ENCODE results near the gene CRAT.

The CRAT gene

GRCh38 chr9:129150672-129151211 lies 40.1 kb upstream of the CRAT start:
- no peak overlapping the region for H3K4me2 ChIP-seq (ENCODE audit: low read length)
- no peaks in the 10 kb centered on the region for H3K27me3 ChIP-seq (ENCODE audit: control insufficient read depth, insufficient read depth, low read length)
- H3K9me3 ChIP-seq (ENCODE audit: control insufficient read depth, low read length) = no peaks in the 10 kb centered on the region
- no peak overlapping the region for H3K9ac ChIP-seq
- H3K4me1 ChIP-seq = no peaks in the 10 kb centered on the region
- no peaks in the 10 kb centered on the region for H3K36me3 ChIP-seq (ENCODE audit: control insufficient read depth, insufficient read depth, low read length)
- H3K27ac ChIP-seq = no peak overlapping the region
- H3K4me3 ChIP-seq (ENCODE audit: low read depth, low read length) = no peak overlapping the region
- no peaks in the 10 kb centered on the region for H3K79me2 ChIP-seq
- no peak overlapping the region for H2AFZ ChIP-seq
- TF ChIP-seq CTCF (IDR thresholded peaks at IDR 0.05) = no peak

- Histone ChIP-seq H3K4me3 (ENCODE audit: low read depth, low read length) (no peak overlapping the region), H3K27me3 (ENCODE audit: control insufficient read depth, insufficient read depth, low read length) (no peaks in the 10 kb centered on the region), H3K79me2 (no peaks in the 10 kb centered on the region), H3K4me1 (no peaks in the 10 kb centered on the region), H2AFZ (no peak overlapping the region), H3K4me2 (ENCODE audit: low read length) (no peak overlapping the region), H3K9me3 (ENCODE audit: control insufficient read depth, low read length) (no peaks in the 10 kb centered on the region), H3K27ac (no peak overlapping the region), H3K9ac (no peak overlapping the region), H3K36me3 (ENCODE audit: control insufficient read depth, insufficient read depth, low read length) (no peaks in the 10 kb centered on the region)
- no peak for TF ChIP-seq CTCF (IDR thresholded peaks at IDR 0.05)
These were observed 39.5 kb upstream of the CRAT start for GRCh38 chr9:129150122-129150521.

GRCh38 chr9:129149442-129149841 lies 38.8 kb upstream of the CRAT start:
- Histone ChIP-seq H3K79me2 (no peaks in the 10 kb centered on the region), H3K27ac (no peak overlapping the region), H3K4me2 (ENCODE audit: low read length) (no peak overlapping the region), H3K27me3 (ENCODE audit: control insufficient read depth, insufficient read depth, low read length) (no peaks in the 10 kb centered on the region), H3K9ac (no peak overlapping the region), H3K9me3 (ENCODE audit: control insufficient read depth, low read length) (no peaks in the 10 kb centered on the region), H3K4me3 (ENCODE audit: low read depth, low read length) (no peak overlapping the region), H3K36me3 (ENCODE audit: control insufficient read depth, insufficient read depth, low read length) (no peaks in the 10 kb centered on the region), H2AFZ (no peak overlapping the region), H3K4me1 (no peaks in the 10 kb centered on the region)
- TF ChIP-seq CTCF (IDR thresholded peaks at IDR 0.05) = no peak

DNA sequence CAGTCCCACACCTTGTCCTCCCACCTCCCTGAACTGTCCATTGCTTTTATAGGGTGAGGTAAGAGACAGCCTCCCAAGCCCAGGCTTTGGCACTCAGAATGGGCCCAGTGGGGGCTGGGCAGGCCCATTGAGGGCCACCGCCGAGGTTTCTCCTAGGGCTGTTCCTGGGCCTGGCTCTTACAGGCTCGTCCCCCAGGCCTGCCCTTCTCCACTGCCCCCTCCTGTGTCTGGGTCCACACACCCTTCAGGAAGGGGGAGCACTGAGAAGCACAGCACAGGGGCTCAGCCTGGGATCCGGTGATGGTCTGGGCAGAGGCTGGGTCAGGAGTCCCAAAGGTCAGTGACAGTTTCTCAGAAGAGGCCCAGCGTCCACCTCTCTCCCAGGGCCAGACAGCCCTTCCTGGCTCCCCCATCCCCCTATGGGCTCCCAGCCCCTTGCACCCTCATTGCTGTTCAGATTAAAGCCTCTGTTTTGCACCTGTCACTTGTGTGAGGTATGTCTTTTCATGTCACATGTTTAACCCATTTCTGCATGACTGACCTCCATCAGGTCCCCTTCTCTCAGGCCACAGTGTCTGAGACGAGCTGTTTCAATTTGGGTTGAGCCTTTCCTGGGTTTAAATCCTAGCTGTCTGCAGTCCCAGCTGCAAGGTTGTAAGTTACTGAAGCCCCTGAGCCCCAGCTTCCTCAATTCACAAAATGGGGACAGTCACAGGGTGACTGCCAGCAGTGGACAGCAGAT lies 38.0 kb upstream of the CRAT start:
- H3K4me3 ChIP-seq (ENCODE audit: low read depth, low read length) = no peak overlapping the region
- no peak overlapping the region for H3K27ac ChIP-seq
- no peaks in the 10 kb centered on the region for H3K27me3 ChIP-seq (ENCODE audit: control insufficient read depth, insufficient read depth, low read length)
- no peaks in the 10 kb centered on the region for H3K9me3 ChIP-seq (ENCODE audit: control insufficient read depth, low read length)
- H3K79me2 ChIP-seq = peaks cover 3% of the 10 kb centered on the region
- H3K4me2 ChIP-seq (ENCODE audit: low read length) = no peak overlapping the region
- no peaks in the 10 kb centered on the region for H3K36me3 ChIP-seq (ENCODE audit: control insufficient read depth, insufficient read depth, low read length)
- H2AFZ ChIP-seq = no peak overlapping the region
- TF ChIP-seq CTCF (IDR thresholded peaks at IDR 0.05) = no peak
- H3K9ac ChIP-seq = no peak overlapping the region
- no peaks in the 10 kb centered on the region for H3K4me1 ChIP-seq
